Caco-2 (cell line): Measurements from ENCODE around the gene SHANK1. TPM values are rescaled to one million over a fixed set of nuclear protein-coding genes. Genes with fewer than 3 reads are reported as not detected.

Experiments used
- BruUV-seq: library from RNA; stranded (reverse); fragments of 400-500 nt; replicated peaks from 2 replicates; lab custom pipeline; 2021; lab: Mats Ljungman, UMichigan
- CTCF ChIA-PET: fragments of 300-600 bp; sonication (Branson Sonifier 250); formaldehyde crosslinking; loops from one replicate; lab custom pipeline; 2022; ENCODE audit warnings: antibody characterized with exemption; lab: Charles Lee
- POLR2A ChIA-PET: fragments of 300-600 bp; sonication (Branson Sonifier 250); formaldehyde crosslinking; loops from one replicate; lab custom pipeline; 2022; ENCODE audit warnings: antibody characterized with exemption; lab: Charles Lee
- DNase-seq, 2 experiments: peaks; one replicate each; pipeline versions ENCODE4 v3.0.0 to v3.0.0-alpha.2; 2020 to 2022
- H3K27me3 ChIP-seq: replicated peaks from 2 replicates; pipeline ENCODE4 v1.6.0; 2011; ENCODE audit warnings: low read length; ENCODE audit not compliant: control insufficient read depth, insufficient read depth
- H3K36me3 ChIP-seq: 2 replicates; pipeline ENCODE4 v1.5.1; 2011; ENCODE audit warnings: low read length; ENCODE audit not compliant: control insufficient read depth, insufficient read depth
- H3K4me1 ChIP-seq: fragments of 250-450 bp; sonication (Bioruptor Pico); 2 replicates; pipeline ENCODE4 v1.5.1; 2020; ENCODE audit warnings: mild to moderate bottlenecking
- H3K4me3 ChIP-seq: 2 replicates; pipeline ENCODE4 v1.5.1; 2011; ENCODE audit warnings: low read depth, mild to moderate bottlenecking, control low read depth, low read length
- H3K9me3 ChIP-seq: fragments of 250-450 bp; sonication (Bioruptor Pico); 2 replicates; pipeline ENCODE4 v1.5.1; 2020; ENCODE audit warnings: mild to moderate bottlenecking, moderate library complexity
- H3K27ac Mint-ChIP-seq: one replicate; pipeline ENCODE4 v1.8.0; 2022; ENCODE audit warnings: mixed read lengths; ENCODE audit not compliant: unreplicated experiment
- H3K27me3 Mint-ChIP-seq: one replicate; pipeline ENCODE4 v1.8.0; 2022; ENCODE audit warnings: mixed read lengths; ENCODE audit not compliant: insufficient read depth, unreplicated experiment
- H3K36me3 Mint-ChIP-seq: one replicate; pipeline ENCODE4 v1.8.0; 2022; ENCODE audit warnings: mild to moderate bottlenecking, mixed read lengths; ENCODE audit not compliant: insufficient read depth, unreplicated experiment
- H3K4me1 Mint-ChIP-seq: one replicate; pipeline ENCODE4 v1.8.0; 2022; ENCODE audit warnings: low read depth, mixed read lengths; ENCODE audit not compliant: unreplicated experiment
- H3K4me3 Mint-ChIP-seq: one replicate; pipeline ENCODE4 v1.8.0; 2022; ENCODE audit warnings: mild to moderate bottlenecking, moderate library complexity, mixed read lengths; ENCODE audit not compliant: unreplicated experiment
- H3K9me3 Mint-ChIP-seq: one replicate; pipeline ENCODE4 v1.8.0; 2022; ENCODE audit warnings: mixed read lengths; ENCODE audit not compliant: unreplicated experiment
- CTCF ChIP-seq, 2 experiments: fragments of 200-600 bp in 1 of 2; IDR thresholded peaks; 1 replicate in 1 of 2; 2 replicates in 1 of 2; pipeline versions ENCODE4 v1.5.1 to v1.8.0; 2011 to 2022; ENCODE audit warnings: antibody characterized with exemption in 1 of 2, control low read depth in 1 of 2, inconsistent platforms in 1 of 2, low read depth in 1 of 2, low read length in 1 of 2, mild to moderate bottlenecking in 1 of 2, moderate library complexity in 1 of 2; ENCODE audit not compliant: insufficient read depth in 1 of 2, severe bottlenecking in 1 of 2, unreplicated experiment in 1 of 2
- intact Hi-C: fragments of 100-400 bp; cut with micrococcal nuclease; formaldehyde crosslinking; loops from one replicate; pipeline ENCODE4 v1.10.0; 2022; ENCODE audit not compliant: unreplicated experiment
- total RNA-seq: library from RNA; stranded (reverse); gene quantifications from 2 replicates; pipeline ENCODE4 v1.2.3, GENCODE V29; 2022

SHANK1 gene
- total RNA-seq, 1 experiment from 2014 or later, result not detected

- Histone ChIP-seq H3K9me3 (no peaks in the 10 kb centered on the region), H3K4me3 (no peak overlapping the region), H3K27me3 (no peaks in the 10 kb centered on the region; the same call in 1 of the 2 replicates), H3K4me1 (no peaks in the 10 kb centered on the region), H3K36me3 (no peaks in the 10 kb centered on the region)
- intact Hi-C loops, result no loop called here
- CTCF ChIA-PET, result no interaction called here
- no peak overlapping the region for H3K4me3 Mint-ChIP-seq
- peaks cover 41% of the 10 kb centered on the region for H3K27me3 Mint-ChIP-seq
- no peak for DNase-seq
- BruUV-seq, result no TSS peak
- TF ChIP-seq CTCF (IDR thresholded peaks at IDR 0.05; ENCODE audit: insufficient read depth in 1 of 2, low read depth in 1 of 2, low read length in 1 of 2, severe bottlenecking in 1 of 2, unreplicated experiment in 1 of 2), result no peak
- no peak overlapping the region for H3K27ac Mint-ChIP-seq
- H3K4me1 Mint-ChIP-seq, result no peaks in the 10 kb centered on the region
- POLR2A ChIA-PET, result no interaction called here
- H3K9me3 Mint-ChIP-seq, result no peaks in the 10 kb centered on the region
- H3K36me3 Mint-ChIP-seq, result no peaks in the 10 kb centered on the region
These were observed 9.0 kb downstream of the SHANK1 start for GRCh38 chr19:50710612-50711011.

- Mint-ChIP-seq H3K36me3 (no peaks in the 10 kb centered on the region), H3K9me3 (no peaks in the 10 kb centered on the region), H3K4me1 (no peaks in the 10 kb centered on the region), H3K27ac (no peak overlapping the region), H3K27me3 (peaks cover 39% of the 10 kb centered on the region), H3K4me3 (no peak overlapping the region)
- Histone ChIP-seq H3K4me1 (no peaks in the 10 kb centered on the region), H3K27me3 (no peaks in the 10 kb centered on the region; the same call in 1 of the 2 replicates), H3K9me3 (no peaks in the 10 kb centered on the region), H3K36me3 (no peaks in the 10 kb centered on the region), H3K4me3 (no peak overlapping the region)
- DNase-seq, result no peak
- CTCF ChIA-PET, result no interaction called here
- TF ChIP-seq CTCF (IDR thresholded peaks at IDR 0.05; ENCODE audit: insufficient read depth in 1 of 2, low read depth in 1 of 2, low read length in 1 of 2, severe bottlenecking in 1 of 2, unreplicated experiment in 1 of 2), result no peak
- POLR2A ChIA-PET, result no interaction called here
- intact Hi-C loops, result no loop called here
- BruUV-seq, result no TSS peak
These were observed 9.5 kb downstream of the SHANK1 start for GRCh38 chr19:50710094-50710493.

GRCh38 chr19:50708179-50708879 is 11.3 kb downstream of the SHANK1 start:
- no peaks in the 10 kb centered on the region for H3K9me3 ChIP-seq
- intact Hi-C loops, result loop anchor here (10.0 kb wide), 2 partner anchors 174 to 354 kb away; no protein-coding TSS in a partner anchor
- BruUV-seq, result no TSS peak
- H3K27me3 Mint-ChIP-seq, result peaks cover 36% of the 10 kb centered on the region
- no peak overlapping the region for H3K4me3 Mint-ChIP-seq
- H3K36me3 Mint-ChIP-seq, result no peaks in the 10 kb centered on the region
- no peak overlapping the region for H3K27ac Mint-ChIP-seq
- no peaks in the 10 kb centered on the region; the same call in 1 of the 2 replicates for H3K27me3 ChIP-seq
- no peaks in the 10 kb centered on the region for H3K4me1 ChIP-seq
- peaks cover 7% of the 10 kb centered on the region for H3K4me1 Mint-ChIP-seq
- no peaks in the 10 kb centered on the region for H3K9me3 Mint-ChIP-seq
- ChIA-PET POLR2A (no interaction called here), CTCF (no interaction called here)
- H3K4me3 ChIP-seq, result no peak overlapping the region
- no peak for DNase-seq
- TF ChIP-seq CTCF (IDR thresholded peaks at IDR 0.05; ENCODE audit: insufficient read depth in 1 of 2, low read depth in 1 of 2, low read length in 1 of 2, severe bottlenecking in 1 of 2, unreplicated experiment in 1 of 2), result no peak
- no peaks in the 10 kb centered on the region for H3K36me3 ChIP-seq
